Stimulated activated CD8-positive, alpha-beta memory T cell treated with anti-CD3 and anti-CD28 coated beads, Interleukin-12 subunit alpha, Interleukin-12 subunit beta, amount 100 ng/mL, for 24 hours (primary cell): Measurements from ENCODE around the gene ERICH6B.

Source experiments
- DNase-seq: peaks from one replicate; pipeline ENCODE4 v3.0.0-alpha.2; 2020; ENCODE audit errors: extremely low read depth

ERICH6B gene

GRCh38 chr13:45500492-45501174, 114.9 kb downstream of the ERICH6B start:
- DNase-seq: no peak

- DNase-seq: no peak
Observed at GRCh38 chr13:45496942-45497341, 118.6 kb downstream of the ERICH6B start.

GRCh38 chr13:45492538-45492937, 123.0 kb downstream of the ERICH6B start:
- DNase-seq: no peak
